DOHH2 (cell line): Measurements from ENCODE around the gene AGT.

ENCODE experiments used
- H3F3A ChIP-seq: fragments of 200-600 bp; sonication (generic), shearing (Covaris generic); 2 replicates; pipeline ENCODE4 v1.6.0; 2016; ENCODE audit warnings: antibody characterized with exemption, mild to moderate bottlenecking; ENCODE audit not compliant: control insufficient read depth, insufficient read depth
- H3K27ac ChIP-seq: fragments of 200-600 bp; sonication (generic); 2 replicates; pipeline ENCODE4 v1.5.1; 2014; ENCODE audit warnings: low read depth, mild to moderate bottlenecking, low read length, moderate library complexity
- H3K27me3 ChIP-seq: fragments of 200-600 bp; sonication (generic); 2 replicates; pipeline ENCODE4 v1.6.1; 2014; ENCODE audit warnings: mild to moderate bottlenecking, low read length, mixed read lengths; ENCODE audit not compliant: control insufficient read depth
- H3K36me3 ChIP-seq: fragments of 200-600 bp; sonication (generic); 2 replicates; pipeline ENCODE4 v1.6.1; 2014; ENCODE audit warnings: mild to moderate bottlenecking, low read length, moderate library complexity, mixed read lengths; ENCODE audit not compliant: control insufficient read depth
- H3K4me1 ChIP-seq: fragments of 200-600 bp; sonication (generic); 2 replicates; pipeline ENCODE4 v1.6.1; 2014; ENCODE audit warnings: mild to moderate bottlenecking, low read length, mixed read lengths; ENCODE audit not compliant: control insufficient read depth
- H3K4me2 ChIP-seq: fragments of 200-600 bp; sonication (generic); 2 replicates; pipeline ENCODE4 v1.6.0; 2014; ENCODE audit warnings: mild to moderate bottlenecking, low read length, moderate library complexity
- H3K4me3 ChIP-seq: fragments of 200-600 bp; sonication (generic); 2 replicates; pipeline ENCODE4 v1.5.1; 2014; ENCODE audit warnings: mild to moderate bottlenecking, low read length, mixed read lengths
- H3K79me2 ChIP-seq: fragments of 200-600 bp; sonication (generic); 2 replicates; pipeline ENCODE4 v1.6.1; 2014; ENCODE audit warnings: mild to moderate bottlenecking, low read length, mixed read lengths; ENCODE audit not compliant: control insufficient read depth
- H3K9me2 ChIP-seq: fragments of 200-600 bp; sonication (generic); replicated peaks from 2 replicates; pipeline ENCODE4 v1.6.1; 2014; ENCODE audit warnings: mild to moderate bottlenecking, low read length, mixed read lengths; ENCODE audit not compliant: control insufficient read depth
- H3K9me3 ChIP-seq: fragments of 200-600 bp; sonication (generic); 2 replicates; pipeline ENCODE4 v1.6.1; 2014; ENCODE audit warnings: antibody characterized with exemption, low read length, mixed read lengths; ENCODE audit not compliant: control insufficient read depth, insufficient read depth
- H4K20me1 ChIP-seq: fragments of 200-600 bp; sonication (generic); 2 replicates; pipeline ENCODE4 v1.6.0; 2014; ENCODE audit warnings: low read depth, mild to moderate bottlenecking, antibody characterized with exemption, low read length, moderate library complexity; ENCODE audit not compliant: control insufficient read depth, insufficient read depth
- CTCF ChIP-seq: fragments of 200-600 bp; sonication (generic); IDR thresholded peaks from one replicate; pipeline ENCODE4 v1.5.1; 2014; ENCODE audit warnings: antibody characterized with exemption, mild to moderate bottlenecking, low read depth, low read length; ENCODE audit not compliant: poor library complexity, severe bottlenecking
- EZH2phosphoT487 ChIP-seq: fragments of 200-600 bp; sonication (generic); IDR thresholded peaks from 2 replicates; pipeline ENCODE4 v1.6.1; 2017; ENCODE audit warnings: borderline replicate concordance, mild to moderate bottlenecking, antibody characterized with exemption, low read length, moderate library complexity, mixed read lengths

AGT gene

GRCh38 chr1:230684146-230684545 lies 29.8 kb downstream of the AGT start:
- no peaks in the 10 kb centered on the region for H3K4me1 ChIP-seq
- H3K4me2 ChIP-seq = no peak overlapping the region
- H3K27ac ChIP-seq = no peak overlapping the region
- no peaks in the 10 kb centered on the region for H3F3A ChIP-seq
- no peaks in the 10 kb centered on the region for H4K20me1 ChIP-seq
- H3K9me2 ChIP-seq = no peaks in the 10 kb centered on the region
- H3K27me3 ChIP-seq = no peaks in the 10 kb centered on the region
- H3K4me3 ChIP-seq = no peak overlapping the region
- H3K36me3 ChIP-seq = peaks cover 84% of the 10 kb centered on the region
- no peaks in the 10 kb centered on the region for H3K79me2 ChIP-seq
- TF ChIP-seq CTCF (no peak), EZH2phosphoT487 (no peak)
- H3K9me3 ChIP-seq = no peaks in the 10 kb centered on the region

GRCh38 chr1:230682882-230683610 lies 30.9 kb downstream of the AGT start:
- Histone ChIP-seq H3K4me2 (no peak overlapping the region), H3K9me2 (no peaks in the 10 kb centered on the region), H3K4me3 (no peak overlapping the region), H4K20me1 (no peaks in the 10 kb centered on the region), H3F3A (no peaks in the 10 kb centered on the region), H3K79me2 (no peaks in the 10 kb centered on the region), H3K27me3 (no peaks in the 10 kb centered on the region), H3K36me3 (peaks cover 87% of the 10 kb centered on the region), H3K4me1 (no peaks in the 10 kb centered on the region), H3K9me3 (no peaks in the 10 kb centered on the region), H3K27ac (no peak overlapping the region)
- TF ChIP-seq EZH2phosphoT487 = no peak
- no peak for TF ChIP-seq CTCF

- Histone ChIP-seq H3K4me3 (no peak overlapping the region), H3F3A (no peaks in the 10 kb centered on the region), H3K4me2 (no peak overlapping the region), H3K27me3 (no peaks in the 10 kb centered on the region), H3K4me1 (no peaks in the 10 kb centered on the region), H3K9me2 (no peaks in the 10 kb centered on the region), H4K20me1 (no peaks in the 10 kb centered on the region), H3K79me2 (no peaks in the 10 kb centered on the region), H3K9me3 (no peaks in the 10 kb centered on the region), H3K27ac (no peak overlapping the region), H3K36me3 (peaks cover 87% of the 10 kb centered on the region)
- TF ChIP-seq EZH2phosphoT487 (no peak), CTCF (no peak)
These were observed 31.6 kb downstream of the AGT start for GRCh38 chr1:230682274-230682673.

- Histone ChIP-seq H3K36me3 (peaks cover 87% of the 10 kb centered on the region), H3K4me1 (no peaks in the 10 kb centered on the region), H3K4me2 (no peak overlapping the region), H3K9me2 (no peaks in the 10 kb centered on the region), H3K4me3 (no peak overlapping the region), H3K27ac (no peak overlapping the region), H3K9me3 (no peaks in the 10 kb centered on the region), H3K27me3 (no peaks in the 10 kb centered on the region), H3F3A (no peaks in the 10 kb centered on the region), H3K79me2 (no peaks in the 10 kb centered on the region), H4K20me1 (no peaks in the 10 kb centered on the region)
- TF ChIP-seq EZH2phosphoT487 (no peak), CTCF (no peak)
These were observed 32.3 kb downstream of the AGT start for GRCh38 chr1:230681599-230681998.
